Epithelial cell of esophagus (primary cell): ENCODE data around the gene NIPA2.
A peak's percentile ranks its signal among the peaks of the same experiment; 100 is the strongest.

Source experiments
- DNase-seq: peaks from one replicate; pipeline ENCODE4 v3.0.0; 2010; ENCODE audit warnings: low read depth
- H3K4me3 ChIP-seq: 2 replicates; pipeline ENCODE4 v1.5.1; 2011; ENCODE audit warnings: mild to moderate bottlenecking, low read length, control low read depth
- CTCF ChIP-seq: IDR thresholded peaks from 2 replicates; pipeline ENCODE4 v1.5.1; 2011; ENCODE audit warnings: low read depth, mild to moderate bottlenecking, low read length, control low read depth, inconsistent platforms; ENCODE audit not compliant: insufficient read depth; ENCODE audit errors: missing control alignments

Gene NIPA2

GRCh38 chr15:22868928-22869327, 30.5 kb downstream of the NIPA2 start:
- no peak for DNase-seq
- no peak overlapping the region for H3K4me3 ChIP-seq
- no peak for TF ChIP-seq CTCF

- no peak for TF ChIP-seq CTCF
- DNase-seq = no peak
- no peak overlapping the region for H3K4me3 ChIP-seq
Measured at GRCh38 chr15:22869856-22870255, 31.4 kb downstream of the NIPA2 start.

GRCh38 chr15:22870865-22871264, 32.4 kb downstream of the NIPA2 start:
- TF ChIP-seq CTCF = no peak
- DNase-seq = no peak
- H3K4me3 ChIP-seq = no peak overlapping the region

- DNase-seq = no peak
- H3K4me3 ChIP-seq = no peak overlapping the region
- no peak for TF ChIP-seq CTCF
Measured at GRCh38 chr15:22871481-22872086, 33.1 kb downstream of the NIPA2 start.

GRCh38 chr15:22872936-22873701, 34.7 kb downstream of the NIPA2 start:
- no peak overlapping the region for H3K4me3 ChIP-seq
- no peak for TF ChIP-seq CTCF
- peak; percentile 8 for DNase-seq

GRCh38 chr15:22873841-22874240, 35.4 kb downstream of the NIPA2 start:
- no peak for TF ChIP-seq CTCF
- no peak for DNase-seq
- no peak overlapping the region for H3K4me3 ChIP-seq

- no peak overlapping the region for H3K4me3 ChIP-seq
- no peak for DNase-seq
- no peak for TF ChIP-seq CTCF
Measured at GRCh38 chr15:22874256-22874655, 35.8 kb downstream of the NIPA2 start.
